H9 (cell line): ENCODE measurements around the gene STARD10. TPM values are rescaled to one million over a fixed set of nuclear protein-coding genes. Genes with fewer than 3 reads are reported as not detected.

Experiments
- DNase-seq: peaks from one replicate; pipeline ENCODE4 v3.0.0-alpha.2; 2017
- H2AFZ ChIP-seq: one replicate; pipeline ENCODE4 v1.6.1; 2013; ENCODE audit warnings: mild to moderate bottlenecking, low read length, control low read depth, moderate library complexity
- H2AK5ac ChIP-seq: 2 replicates; pipeline ENCODE4 v1.6.1; 2013; ENCODE audit warnings: low read length, control low read depth, mixed read lengths; ENCODE audit not compliant: insufficient read length
- H2BK120ac ChIP-seq: one replicate; pipeline ENCODE4 v1.6.1; 2013; ENCODE audit warnings: low read depth, mild to moderate bottlenecking, low read length, control low read depth, inconsistent platforms; ENCODE audit not compliant: poor library complexity, severe bottlenecking
- H2BK12ac ChIP-seq: 2 replicates; pipeline ENCODE4 v1.6.1; 2013; ENCODE audit warnings: low read length, control low read depth, mixed read lengths, low read depth; ENCODE audit not compliant: insufficient read length
- H2BK15ac ChIP-seq: 2 replicates; pipeline ENCODE4 v1.6.1; 2013; ENCODE audit warnings: low read depth, low read length, control low read depth
- H2BK20ac ChIP-seq: one replicate; pipeline ENCODE4 v1.6.1; 2013; ENCODE audit warnings: low read depth, mild to moderate bottlenecking, low read length, control low read depth, inconsistent platforms; ENCODE audit not compliant: poor library complexity, severe bottlenecking
- H2BK5ac ChIP-seq: 2 replicates; pipeline ENCODE4 v1.6.1; 2013; ENCODE audit warnings: low read length, control low read depth, mixed read lengths; ENCODE audit not compliant: insufficient read length
- H3K14ac ChIP-seq: 2 replicates; pipeline ENCODE4 v1.6.1; 2013; ENCODE audit warnings: low read length, control low read depth; ENCODE audit not compliant: insufficient read depth
- H3K18ac ChIP-seq: 2 replicates; pipeline ENCODE4 v1.6.1; 2013; ENCODE audit warnings: low read depth, mild to moderate bottlenecking, mixed read lengths, low read length, control low read depth; ENCODE audit not compliant: insufficient read length
- H3K23ac ChIP-seq: 2 replicates; pipeline ENCODE4 v1.6.1; 2013; ENCODE audit warnings: low read length, control low read depth, mixed read lengths, low read depth; ENCODE audit not compliant: insufficient read length
- H3K23me2 ChIP-seq: 2 replicates; pipeline ENCODE4 v1.6.1; 2013; ENCODE audit warnings: low read depth, mild to moderate bottlenecking, mixed read lengths, low read length, control low read depth; ENCODE audit not compliant: insufficient read length, poor library complexity, severe bottlenecking
- H3K27ac ChIP-seq: 2 replicates; pipeline ENCODE4 v1.5.1; 2013; ENCODE audit warnings: low read length, control low read depth, mixed read lengths, low read depth; ENCODE audit not compliant: insufficient read length
- H3K27me3 ChIP-seq: 2 replicates; pipeline ENCODE4 v1.6.1; 2013; ENCODE audit warnings: low read length, control low read depth, inconsistent platforms; ENCODE audit not compliant: insufficient read depth
- H3K4ac ChIP-seq: 2 replicates; pipeline ENCODE4 v1.6.1; 2013; ENCODE audit warnings: low read depth, mild to moderate bottlenecking, control low read depth, inconsistent platforms, low read length, moderate library complexity
- H3K4me1 ChIP-seq: 2 replicates; pipeline ENCODE4 v1.6.1; 2013; ENCODE audit warnings: low read length, control low read depth, inconsistent platforms; ENCODE audit not compliant: insufficient read depth
- H3K4me2 ChIP-seq: 2 replicates; pipeline ENCODE4 v1.6.1; 2013; ENCODE audit warnings: low read length, control low read depth, mixed read lengths; ENCODE audit not compliant: insufficient read length, insufficient read depth
- H3K56ac ChIP-seq: 2 replicates; pipeline ENCODE4 v1.6.1; 2013; ENCODE audit warnings: low read depth, mild to moderate bottlenecking, mixed read lengths, low read length, control low read depth; ENCODE audit not compliant: insufficient read length
- H3K79me1 ChIP-seq: 2 replicates; pipeline ENCODE4 v1.6.1; 2013; ENCODE audit warnings: low read depth, mild to moderate bottlenecking, moderate library complexity, low read length, control low read depth, inconsistent platforms; ENCODE audit not compliant: insufficient read depth, poor library complexity, severe bottlenecking
- H3K79me2 ChIP-seq: 2 replicates; pipeline ENCODE4 v1.6.1; 2013; ENCODE audit warnings: low read length, control low read depth, inconsistent platforms; ENCODE audit not compliant: insufficient read depth
- H3K9ac ChIP-seq: 2 replicates; pipeline ENCODE4 v1.6.1; 2013; ENCODE audit warnings: low read length, control low read depth, mixed read lengths; ENCODE audit not compliant: insufficient read length; ENCODE audit errors: extremely low read depth
- H3K9me3 ChIP-seq: one replicate; pipeline ENCODE4 v1.6.1; 2013; ENCODE audit warnings: low read depth, low read length, inconsistent platforms; ENCODE audit not compliant: control insufficient read depth
- H3T11ph ChIP-seq: one replicate; pipeline ENCODE4 v1.6.1; 2013; ENCODE audit warnings: mild to moderate bottlenecking, low read length, control low read depth, inconsistent platforms
- H4K20me1 ChIP-seq: one replicate; pipeline ENCODE4 v1.6.1; 2013; ENCODE audit not compliant: control insufficient read depth, insufficient read length, insufficient read depth
- H4K5ac ChIP-seq: 2 replicates; pipeline ENCODE4 v1.6.1; 2013; ENCODE audit warnings: low read depth, mild to moderate bottlenecking, mixed read lengths, low read length, control low read depth; ENCODE audit not compliant: insufficient read length
- H4K8ac ChIP-seq: replicated peaks from 2 replicates; pipeline ENCODE4 v1.6.1; 2013; ENCODE audit warnings: low read length, control low read depth, mixed read lengths, low read depth; ENCODE audit not compliant: insufficient read length
- H4K91ac ChIP-seq: 2 replicates; pipeline ENCODE4 v1.6.1; 2013; ENCODE audit warnings: low read depth, mild to moderate bottlenecking, moderate library complexity, mixed read lengths, low read length, control low read depth; ENCODE audit not compliant: insufficient read length
- H3K27ac Mint-ChIP-seq, 3 experiments: 2 replicates in 2 of 3; 3 replicates in 1 of 3; pipeline ENCODE4 v1.8.0; 2020 to 2021; ENCODE audit warnings: mixed read lengths in 3 of 3, mild to moderate bottlenecking in 1 of 3, moderate library complexity in 1 of 3
- H3K27me3 Mint-ChIP-seq: 2 replicates; pipeline ENCODE4 v1.8.0; 2021; ENCODE audit warnings: low read depth, mild to moderate bottlenecking, moderate library complexity, mixed read lengths
- H3K36me3 Mint-ChIP-seq, 3 experiments: 2 replicates in 2 of 3; 3 replicates in 1 of 3; pipeline ENCODE4 v1.8.0; 2020 to 2021; ENCODE audit warnings: low read depth in 3 of 3, mixed read lengths in 3 of 3; ENCODE audit not compliant: insufficient read depth in 1 of 3
- H3K4me1 Mint-ChIP-seq, 2 experiments: 2 replicates each; pipeline ENCODE4 v1.8.0; 2020; ENCODE audit warnings: mixed read lengths in 2 of 2
- H3K4me3 Mint-ChIP-seq, 2 experiments: 2 replicates in 1 of 2; 3 replicates in 1 of 2; pipeline ENCODE4 v1.8.0; 2020 to 2021; ENCODE audit warnings: mild to moderate bottlenecking in 2 of 2, mixed read lengths in 2 of 2, moderate library complexity in 1 of 2
- H3K9me3 Mint-ChIP-seq, 2 experiments: 2 replicates in 1 of 2; 3 replicates in 1 of 2; pipeline ENCODE4 v1.8.0; 2020; ENCODE audit warnings: mild to moderate bottlenecking in 2 of 2, mixed read lengths in 2 of 2, moderate library complexity in 1 of 2
- CTCF ChIP-seq: fragments of 200-600 bp; sonication (generic); conservative IDR thresholded peaks from 3 replicates; pipeline ENCODE4 v1.8.0; 2021; ENCODE audit warnings: antibody characterized with exemption, mild to moderate bottlenecking
- WGBS: extraction: QIAGEN DNeasy Blood & Tissue Kit; methylation state at CpG from one replicate; pipeline ENCODE4 v1.1.7; 2013; ENCODE audit warnings: missing lambda C conversion rate, low lambda C conversion rate, mixed read lengths; ENCODE audit not compliant: insufficient read length; ENCODE audit errors: extremely low coverage; 5-methylcytosine and 5-hydroxymethylcytosine counted together
- total RNA-seq: library from RNA; stranded (reverse); gene quantifications from 2 replicates; pipeline ENCODE4 v1.2.1, GENCODE V29; 2021

Gene STARD10
- total RNA-seq, 1 experiment from 2014 or later: 24.4 TPM

GRCh38 chr11:72766152-72766902 is 27.5 kb downstream of the STARD10 start:
- H3K27ac Mint-ChIP-seq: peak overlapping the region in 2 of 3 experiments; percentile 63 to 86; a peak in 3 of 7 replicates
- H2AK5ac ChIP-seq: no peak overlapping the region
- H3K23ac ChIP-seq: no peak overlapping the region

More at GRCh38 chr11:72766152-72766902, 27.5 kb downstream of the STARD10 start:
- Histone ChIP-seq H4K91ac (no peak overlapping the region), H3K56ac (no peak overlapping the region), H3K79me2 (no peaks in the 10 kb centered on the region), H2BK12ac (no peak overlapping the region), H3K79me1 (no peaks in the 10 kb centered on the region), H3K4ac (no peak overlapping the region), H3K18ac (no peak overlapping the region), H4K5ac (no peak overlapping the region), H2AFZ (no peak overlapping the region), H3T11ph (no peak overlapping the region), H3K27me3 (no peaks in the 10 kb centered on the region), H3K9ac (no peak overlapping the region), H3K4me1 (no peaks in the 10 kb centered on the region), H3K4me2 (no peak overlapping the region), H2BK120ac (no peak overlapping the region), H3K14ac (no peak overlapping the region), H3K27ac (no peak overlapping the region), H3K9me3 (no peaks in the 10 kb centered on the region), H2BK20ac (no peak overlapping the region), H3K23me2 (no peaks in the 10 kb centered on the region), H4K20me1 (no peaks in the 10 kb centered on the region), H2BK15ac (no peak overlapping the region; the same call in 1 of the 2 replicates), H4K8ac (no peak overlapping the region), H2BK5ac (no peak overlapping the region)
- WGBS: no CpG with 5 or more reads among the region's 12 CpGs
- H3K36me3 Mint-ChIP-seq: no peaks in the 10 kb centered on the region
- H3K27me3 Mint-ChIP-seq: no peaks in the 10 kb centered on the region; the same call in none of the 2 replicates
- H3K4me3 Mint-ChIP-seq: no peak overlapping the region; a peak in 1 of 5 replicates
- H3K9me3 Mint-ChIP-seq: no peaks in the 10 kb centered on the region
- peaks cover 32 to 51% of the 10 kb centered on the region in 2 experiments for H3K4me1 Mint-ChIP-seq
- DNase-seq: no peak
- TF ChIP-seq CTCF: no peak
